Fibroblast of skin of scalp (primary cell): Measurements from ENCODE around the gene VAV1.
A peak's percentile ranks its signal among the peaks of the same experiment; 100 is the strongest.
"Not testable (repeated sequence)": the region's sequence is repeated elsewhere in the genome, so short reads cannot be mapped to it uniquely, and the experiment has no call there.

ENCODE experiments used
- DNase-seq: peaks from one replicate; pipeline ENCODE4 v3.0.0-alpha.2; 2013

Gene VAV1

DNA sequence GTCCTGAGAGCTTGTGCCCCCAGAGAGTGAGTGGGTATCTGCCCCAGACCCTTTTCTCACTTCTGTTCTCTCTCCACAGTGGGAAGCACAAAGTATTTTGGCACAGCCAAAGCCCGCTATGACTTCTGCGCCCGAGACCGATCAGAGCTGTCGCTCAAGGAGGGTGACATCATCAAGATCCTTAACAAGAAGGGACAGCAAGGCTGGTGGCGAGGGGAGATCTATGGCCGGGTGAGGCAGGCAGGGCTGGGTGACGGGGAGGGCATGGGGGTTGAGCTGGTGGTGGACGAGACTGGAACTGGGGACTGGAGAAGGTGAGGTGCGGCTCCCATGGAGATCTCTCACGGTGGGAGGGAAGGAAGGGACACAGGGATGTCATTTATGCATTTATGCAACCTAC is 81.4 kb downstream of the VAV1 start:
- no peak for DNase-seq

DNA sequence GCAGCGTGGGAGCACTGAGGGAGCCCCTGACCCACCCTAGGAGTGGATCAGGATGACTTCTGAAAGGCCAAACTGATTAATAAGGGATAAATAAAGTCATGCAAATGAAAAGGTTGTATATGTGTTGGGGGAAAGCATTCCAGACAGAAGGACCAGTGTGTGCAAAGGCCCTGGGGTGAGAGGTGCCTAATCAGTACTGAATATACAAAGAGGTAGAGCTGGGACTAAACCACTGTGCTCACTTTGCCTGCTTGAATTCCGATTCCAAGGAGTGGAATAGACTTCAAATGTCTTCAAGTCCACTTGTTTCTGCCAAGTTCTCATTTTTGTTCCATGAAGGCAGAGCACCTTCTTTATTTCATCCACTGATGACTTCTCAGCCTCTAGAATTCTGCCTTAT is 82.2 kb downstream of the VAV1 start:
- no peak for DNase-seq

DNA sequence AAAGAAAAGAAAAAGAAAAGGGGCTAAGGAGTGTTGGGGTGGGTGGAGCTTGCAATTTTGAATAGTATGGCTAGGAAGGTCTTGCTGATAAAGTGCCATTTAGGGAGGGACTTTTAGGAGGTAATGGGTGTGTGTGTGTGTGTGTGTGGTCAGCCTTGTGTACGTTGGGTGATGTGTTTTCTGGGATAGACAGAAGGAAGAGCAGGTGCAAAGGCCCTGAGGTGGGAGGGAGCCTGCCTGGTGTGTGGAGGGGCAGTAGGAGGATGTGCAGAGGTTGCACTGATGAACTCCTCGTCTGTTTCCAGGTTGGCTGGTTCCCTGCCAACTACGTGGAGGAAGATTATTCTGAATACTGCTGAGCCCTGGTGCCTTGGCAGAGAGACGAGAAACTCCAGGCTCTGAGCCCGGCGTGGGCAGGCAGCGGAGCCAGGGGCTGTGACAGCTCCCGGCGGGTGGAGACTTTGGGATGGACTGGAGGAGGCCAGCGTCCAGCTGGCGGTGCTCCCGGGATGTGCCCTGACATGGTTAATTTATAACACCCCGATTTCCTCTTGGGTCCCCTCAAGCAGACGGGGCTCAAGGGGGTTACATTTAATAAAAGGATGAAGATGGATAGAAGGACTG is 84.4 kb downstream of the VAV1 start:
- DNase-seq = no peak

DNA sequence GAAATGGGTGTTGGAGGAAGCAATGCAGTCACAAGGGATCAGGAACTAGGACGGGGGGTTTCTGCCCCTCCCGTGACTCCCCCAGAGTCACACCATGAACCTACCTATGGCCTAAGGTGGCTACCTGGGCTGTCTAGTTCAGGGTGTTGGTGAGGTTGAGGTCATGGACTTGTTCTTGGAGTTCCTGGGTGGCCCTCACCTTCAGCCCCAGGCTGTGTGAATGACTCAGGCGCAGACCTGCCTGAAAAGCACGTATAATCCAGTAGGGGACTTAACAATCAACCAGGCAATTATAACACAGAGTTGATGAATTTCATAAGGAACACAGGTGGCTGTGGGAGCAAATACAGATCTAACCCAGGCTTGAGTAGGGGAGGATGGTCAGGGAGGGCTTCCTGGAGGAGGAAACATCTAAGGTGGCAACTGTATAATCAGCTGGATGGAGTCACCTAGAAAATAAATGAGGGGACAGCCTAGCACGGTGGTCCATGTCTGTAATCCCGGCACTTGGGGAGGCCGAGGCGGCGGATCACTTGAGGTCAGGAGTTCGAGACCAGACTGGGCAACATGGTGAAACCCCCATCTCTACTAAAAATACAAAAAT is 89.3 kb downstream of the VAV1 start:
- no peak for DNase-seq

DNA sequence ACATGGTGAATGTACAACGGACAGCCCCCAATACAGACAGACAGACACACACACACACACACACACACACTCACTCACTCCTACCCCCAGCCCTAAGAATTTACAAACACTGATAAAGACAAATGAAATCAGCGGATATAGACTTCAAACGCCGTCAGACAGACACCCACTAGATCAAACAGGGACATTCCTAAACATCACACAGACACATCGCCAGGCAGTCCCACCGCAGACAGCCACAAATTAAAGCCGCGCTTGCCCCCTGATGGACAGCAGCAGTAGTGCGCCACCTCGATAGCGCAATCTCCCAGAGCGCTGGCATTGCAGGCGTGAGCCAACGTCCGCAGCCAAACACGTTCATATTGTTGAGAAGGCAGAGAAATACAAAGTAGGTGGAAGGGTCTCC is 90.2 kb downstream of the VAV1 start:
- peak; percentile 82 for DNase-seq

DNA sequence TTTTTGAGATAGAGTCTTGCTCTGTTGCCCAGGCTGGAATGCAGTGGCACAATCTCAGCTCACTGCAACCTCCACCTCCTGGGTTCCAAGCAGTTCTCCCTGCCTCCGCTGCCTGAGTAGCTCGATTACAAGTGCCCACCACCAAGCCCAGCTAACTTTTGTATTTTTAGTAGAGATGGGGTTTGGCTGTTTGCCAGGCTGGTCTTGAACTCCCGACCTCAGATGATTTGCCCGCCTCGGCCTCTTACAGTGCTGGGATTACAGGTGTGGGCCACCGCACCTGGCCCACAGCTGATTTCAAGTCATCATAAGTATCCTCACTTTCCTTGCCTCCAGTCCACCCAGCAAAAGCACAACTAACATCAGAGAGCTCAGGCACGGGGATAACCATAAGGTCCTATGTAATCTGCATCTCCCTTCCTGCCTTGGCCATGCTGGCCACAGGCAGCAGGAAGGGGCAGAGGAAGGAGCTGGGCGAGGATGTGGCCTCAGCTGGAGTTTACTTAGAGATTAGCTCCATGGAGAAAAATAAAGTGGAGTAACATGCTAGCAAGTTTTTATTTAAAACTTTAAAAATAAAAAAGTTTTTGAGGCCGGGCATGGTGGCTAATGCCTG is 91.9 kb downstream of the VAV1 start:
- DNase-seq = no peak

DNA sequence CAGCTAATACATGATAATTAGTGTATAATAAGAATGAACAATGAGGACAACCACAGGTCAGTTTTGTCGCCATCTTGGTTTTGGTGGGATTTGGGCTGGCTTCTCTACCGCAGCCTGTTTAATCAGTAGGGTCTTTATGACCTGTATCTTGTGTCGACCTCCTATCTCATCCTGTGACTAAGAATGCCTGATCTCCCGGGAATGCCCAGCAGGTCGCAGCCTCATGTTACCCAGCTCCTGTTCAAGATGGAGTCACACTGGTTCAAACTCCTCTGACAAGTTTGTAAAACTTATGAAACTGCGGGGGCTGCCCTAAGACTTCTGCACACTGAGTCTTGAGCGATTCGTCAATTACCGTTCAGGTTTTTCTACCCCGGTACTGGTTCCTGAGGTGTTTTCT is 93.3 kb downstream of the VAV1 start:
- DNase-seq = no peak

DNA sequence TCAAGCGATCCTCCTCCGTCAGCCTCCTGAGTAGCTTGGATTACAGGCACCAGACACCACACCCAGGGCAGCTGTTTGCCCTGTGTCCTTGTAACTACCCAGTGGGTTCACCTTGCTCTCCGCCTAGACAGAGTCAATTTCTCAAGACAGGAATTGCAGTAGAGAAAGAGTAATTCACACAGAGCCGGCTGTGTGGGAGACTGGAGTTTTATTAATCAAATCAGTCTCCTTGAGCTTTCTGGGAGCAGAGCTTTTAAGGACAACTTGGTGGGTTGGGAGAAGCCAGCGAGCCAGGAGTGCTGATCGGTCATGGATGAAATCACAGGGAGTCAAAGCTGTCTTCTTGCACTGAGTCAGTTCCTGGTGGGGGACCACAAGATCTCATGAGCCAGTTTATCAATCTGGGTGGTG is 94.2 kb downstream of the VAV1 start:
- DNase-seq = no peak

DNA sequence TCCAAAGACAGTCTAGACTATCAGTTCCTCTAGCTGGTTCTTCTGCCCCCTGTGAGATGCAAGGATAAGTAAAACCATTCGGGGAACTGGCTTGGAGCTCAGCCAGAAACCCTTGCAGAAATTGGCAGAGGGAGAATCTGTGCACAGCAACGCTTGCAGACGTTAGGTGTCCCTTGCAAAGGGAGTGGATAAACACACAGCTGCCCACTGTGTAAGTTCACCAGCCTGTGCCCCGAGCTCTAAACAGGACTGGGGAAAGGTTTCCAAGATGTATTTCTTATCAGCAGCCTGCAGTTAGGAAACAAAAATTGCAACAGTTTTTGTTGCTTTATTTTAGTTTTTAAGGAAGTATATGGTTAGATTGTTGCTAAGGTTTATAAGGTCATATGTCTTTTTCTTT is 95.8 kb downstream of the VAV1 start:
- DNase-seq = no peak

DNA sequence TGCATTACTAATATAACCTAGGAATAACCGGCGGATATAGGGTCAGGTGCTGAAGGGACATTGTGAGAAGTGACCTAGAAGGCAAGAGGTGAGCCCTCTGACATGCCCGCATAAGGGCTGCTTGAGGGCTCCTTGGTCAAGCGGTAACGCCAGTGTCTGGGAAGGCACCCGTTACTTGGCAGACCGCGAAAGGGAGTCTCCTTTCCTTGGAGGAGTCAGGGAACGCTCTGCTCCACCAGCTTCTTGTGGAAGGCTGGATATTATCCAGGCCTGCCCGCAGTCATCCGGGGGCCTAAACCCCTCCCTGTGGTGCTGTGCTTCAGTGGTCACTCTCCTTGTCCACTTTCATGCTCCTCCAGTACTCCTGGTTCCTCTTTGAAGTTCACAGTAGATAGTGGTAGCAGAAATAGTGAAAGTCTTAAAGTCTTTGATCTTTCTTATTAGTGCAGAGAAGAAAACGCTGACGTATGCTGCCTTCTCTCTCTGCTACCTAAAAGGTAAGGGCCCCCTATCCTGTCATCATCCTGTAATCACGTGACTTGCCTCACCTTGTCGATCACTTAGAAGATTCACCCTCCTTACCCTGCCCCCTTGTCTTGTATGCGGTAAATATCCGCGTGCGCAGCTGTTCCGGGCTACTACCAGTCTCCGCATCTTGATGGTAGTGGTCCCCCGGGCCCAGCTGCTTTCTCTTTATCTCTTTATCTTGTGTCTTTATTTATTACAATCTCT is 96.8 kb downstream of the VAV1 start:
- DNase-seq = not testable (repeated sequence)

DNA sequence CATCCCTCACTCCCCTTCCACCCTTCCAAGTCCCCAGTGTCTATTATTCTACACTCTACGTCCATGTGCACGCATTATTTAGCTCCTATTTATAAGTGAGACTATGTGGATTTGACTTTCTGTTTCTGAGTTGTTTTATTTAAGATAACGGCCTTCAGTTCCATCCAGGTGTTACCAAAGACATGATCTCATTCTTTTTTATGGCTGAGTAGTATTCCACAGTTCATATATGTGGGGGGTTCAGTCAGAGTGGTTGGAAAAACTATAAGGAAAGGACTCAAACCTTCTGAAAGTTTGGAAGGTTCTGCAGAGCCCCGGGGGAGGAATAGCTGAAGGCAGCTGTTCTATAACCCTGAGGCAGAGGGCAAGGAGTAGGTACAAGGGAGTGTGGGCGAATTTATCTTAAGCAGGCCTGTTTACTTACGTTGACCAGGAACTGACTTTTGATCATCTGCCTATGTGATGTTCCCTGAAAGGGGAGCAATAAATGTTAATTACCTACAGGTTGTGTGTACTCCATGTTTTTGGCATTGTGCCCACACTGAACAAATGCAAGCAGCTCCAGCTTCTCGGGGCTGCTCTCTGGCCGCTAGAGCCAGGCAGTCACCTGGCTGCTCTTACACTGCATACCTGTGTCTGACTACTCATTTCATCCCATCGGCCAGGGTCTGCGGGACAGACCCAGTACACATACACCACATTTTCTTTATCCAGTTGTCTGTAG is 101.4 kb downstream of the VAV1 start:
- DNase-seq = no peak

DNA sequence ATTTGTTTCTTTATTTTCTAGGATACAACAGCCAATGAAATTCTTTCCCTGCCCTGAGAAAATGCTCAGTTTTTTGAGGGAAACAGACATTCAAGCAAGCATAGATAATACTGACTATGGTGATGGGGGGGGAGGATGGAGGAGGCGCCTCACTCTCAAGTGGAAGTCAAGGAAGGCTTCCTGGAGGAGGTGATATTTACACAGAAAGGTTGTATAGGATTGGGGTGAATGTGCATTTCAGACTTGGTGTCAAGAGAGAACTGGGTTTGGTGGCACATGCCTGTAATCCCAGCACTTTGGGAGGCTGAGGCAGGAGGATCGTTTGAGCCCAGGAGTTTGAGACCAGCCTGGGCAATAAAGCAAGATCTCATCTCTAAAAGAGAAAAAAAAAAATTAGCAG is 102.7 kb downstream of the VAV1 start:
- DNase-seq = no peak

DNA sequence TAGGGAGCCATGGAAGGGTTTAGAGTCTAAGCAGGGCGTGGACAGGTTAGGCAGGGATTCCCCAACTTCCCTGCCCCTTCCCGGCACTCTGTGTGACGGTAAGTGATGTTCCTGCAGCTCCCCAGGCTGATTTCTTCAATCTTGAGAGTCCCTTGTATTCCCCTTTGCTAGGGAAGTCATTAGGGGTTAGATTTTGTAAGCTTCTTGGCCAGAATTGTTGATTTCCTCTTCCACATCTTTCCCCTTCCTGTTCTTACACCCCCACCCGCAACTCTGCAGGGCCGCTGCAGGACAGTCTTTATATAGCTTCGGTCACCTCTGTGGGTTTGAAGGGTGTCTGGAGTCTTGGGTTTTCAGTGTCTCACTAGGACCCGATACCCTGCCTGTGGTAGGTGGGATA is 104.2 kb downstream of the VAV1 start:
- DNase-seq = no peak

DNA sequence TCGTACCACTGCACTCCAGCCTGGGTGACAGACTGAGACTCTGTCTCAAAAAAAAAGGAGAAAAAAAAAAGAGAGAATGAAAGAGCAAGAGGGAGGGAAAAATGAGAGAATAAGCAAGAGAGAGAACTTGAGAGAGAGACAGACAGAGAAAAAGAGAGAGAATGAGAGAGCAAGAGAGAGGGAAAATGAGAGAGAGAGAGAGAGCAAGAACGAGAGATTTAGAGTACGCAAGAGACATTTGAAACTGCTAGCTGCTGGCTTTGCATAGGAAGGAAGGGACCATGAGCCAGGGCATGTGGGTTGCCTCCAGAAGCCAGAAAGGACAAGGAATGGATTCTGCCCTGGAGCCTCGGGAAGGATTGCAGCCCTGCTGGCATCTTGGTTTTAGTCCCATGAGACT is 105.3 kb downstream of the VAV1 start:
- DNase-seq = no peak

DNA sequence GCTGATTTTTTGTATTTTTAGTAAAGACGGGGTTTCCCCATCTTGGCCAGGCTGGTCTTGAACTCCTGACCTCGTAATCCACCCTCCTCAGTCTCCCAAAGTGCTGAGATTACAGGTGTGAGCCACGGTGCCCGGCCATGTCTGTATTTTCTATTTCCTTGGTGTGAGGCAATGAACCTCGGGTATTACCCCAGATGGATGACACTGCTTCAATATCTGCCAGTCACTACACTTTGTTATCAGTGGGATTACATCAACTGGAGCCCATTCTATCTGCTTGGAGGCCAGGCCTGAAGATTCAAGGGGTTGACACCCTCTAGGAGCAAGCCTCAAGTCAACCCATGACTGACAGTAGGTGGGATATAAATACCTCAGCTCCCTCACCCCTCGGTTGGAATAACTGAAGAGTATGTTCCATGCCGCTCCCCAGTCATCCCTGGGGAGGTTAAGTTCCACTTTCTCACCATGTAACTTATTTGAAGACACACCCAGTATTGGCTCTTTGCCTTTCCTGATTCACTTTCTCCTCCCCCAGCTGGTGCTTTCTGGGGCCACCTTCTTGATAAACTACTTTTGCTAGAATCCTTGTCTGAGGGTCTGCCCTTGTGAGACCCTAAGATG is 113.9 kb downstream of the VAV1 start:
- no peak for DNase-seq

DNA sequence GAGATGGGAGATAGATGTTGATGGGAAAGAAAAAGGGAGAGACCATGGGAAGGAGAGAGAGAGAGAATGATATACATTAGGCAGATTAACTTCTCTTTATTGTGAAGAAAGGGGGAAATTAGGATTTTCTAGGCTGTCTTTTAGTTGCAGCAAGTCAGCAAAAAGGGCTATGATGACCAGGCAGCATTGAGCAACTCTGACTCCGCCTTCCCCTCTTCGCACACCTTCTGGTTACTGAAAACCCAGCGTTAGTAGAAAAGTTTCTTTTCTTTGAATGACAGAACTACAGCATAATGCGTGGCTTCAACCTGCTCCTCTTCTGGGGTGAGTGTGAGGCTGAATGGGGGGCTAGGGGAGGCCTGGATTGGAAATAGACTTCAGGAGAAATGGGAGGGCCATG is 114.8 kb downstream of the VAV1 start, which contains the start of gene ADGRE1:
Gene ADGRE1 (plus strand): TSS at position 264 of the 400 bp plus-strand sequence. CDS start 30 bp downstream, at position 294.
- no peak for DNase-seq

DNA sequence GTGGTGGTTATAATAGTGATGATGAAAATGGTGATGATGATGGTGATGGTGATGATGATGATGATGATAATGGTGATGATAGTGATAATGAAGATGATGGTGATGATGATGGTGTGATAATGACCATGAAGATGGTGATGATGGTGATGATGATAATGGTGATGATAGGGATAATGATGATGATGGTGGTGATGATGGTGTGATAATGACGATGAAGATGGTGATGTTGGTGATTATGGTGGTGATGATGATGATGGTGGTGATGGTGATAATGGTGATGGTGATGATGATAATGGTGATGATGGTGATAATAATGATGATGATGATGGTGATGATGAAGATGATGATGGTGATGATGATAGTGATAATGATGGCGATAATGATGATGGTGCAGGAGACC is 116.5 kb downstream of the VAV1 start:
- no peak for DNase-seq

DNA sequence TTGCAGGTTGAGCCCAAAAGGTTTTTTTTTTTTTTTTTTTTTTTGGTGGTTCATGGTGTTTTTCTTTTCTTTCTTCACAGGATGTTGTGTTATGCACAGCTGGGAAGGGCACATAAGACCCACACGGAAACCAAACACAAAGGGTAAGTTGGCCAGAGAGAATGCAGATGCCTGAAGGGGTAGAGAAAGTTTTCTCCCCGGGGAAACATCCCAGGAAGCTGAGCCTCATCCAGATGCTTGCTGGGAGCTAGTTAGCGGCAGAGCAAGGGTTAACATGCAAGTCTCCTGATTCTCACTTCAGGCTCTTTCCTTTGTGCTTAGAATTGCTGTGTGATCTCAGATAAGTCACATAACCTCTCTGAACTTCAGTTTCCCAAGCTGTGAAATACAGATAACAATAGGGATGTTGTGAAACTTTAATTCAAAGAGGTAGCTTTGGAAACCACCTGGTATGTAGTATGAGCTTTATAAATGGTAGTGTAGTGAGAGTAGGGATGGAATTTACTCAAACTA is 117.9 kb downstream of the VAV1 start:
- no peak for DNase-seq

DNA sequence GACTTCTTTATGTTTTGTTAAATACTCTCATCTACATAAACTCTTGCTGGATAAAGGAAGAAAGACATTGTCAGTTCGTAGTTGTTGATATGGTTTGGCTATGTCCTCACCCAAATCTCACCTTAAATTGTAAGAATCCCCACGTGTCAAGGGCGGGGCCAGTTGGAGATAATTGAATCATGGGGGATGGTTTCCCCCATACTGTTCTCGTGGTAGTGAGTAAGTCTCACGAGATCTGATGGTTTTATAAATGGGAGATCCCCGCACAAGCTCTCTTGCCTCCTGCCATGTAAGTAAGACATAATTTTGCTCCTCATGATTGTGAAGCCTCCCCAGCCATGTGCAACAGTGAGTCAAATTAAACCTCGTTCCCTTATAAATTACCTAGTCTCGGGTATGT is 118.4 kb downstream of the VAV1 start:
- DNase-seq = no peak

DNA sequence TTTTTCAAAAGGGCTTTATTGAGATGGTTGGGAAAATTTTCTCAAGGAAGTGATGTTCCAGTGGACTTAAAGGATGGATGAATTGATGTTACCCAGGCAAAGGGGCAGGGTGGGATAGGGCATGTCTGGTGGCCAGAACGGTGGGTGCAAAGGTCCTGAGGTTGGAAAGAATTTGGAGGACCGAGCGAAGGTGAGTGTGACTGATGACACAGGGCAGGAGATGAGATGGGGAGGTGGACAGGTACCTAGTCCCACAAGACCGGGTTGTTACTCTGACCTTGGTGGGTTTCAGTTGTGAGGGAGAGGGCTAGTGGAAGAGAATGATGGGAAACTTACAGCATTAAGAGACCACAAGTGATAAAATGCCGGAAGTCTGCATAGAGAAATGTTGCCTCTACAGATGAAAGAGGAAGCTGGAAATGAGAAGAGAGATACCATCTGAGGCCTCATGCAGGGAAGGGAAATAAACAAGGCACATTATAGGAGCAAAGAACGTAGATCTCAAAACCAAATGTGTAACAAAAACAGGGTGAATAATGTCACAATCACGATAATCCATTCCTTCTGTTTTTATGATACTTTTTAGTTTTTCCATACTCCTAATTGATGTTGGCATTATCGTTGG is 119.4 kb downstream of the VAV1 start:
- no peak for DNase-seq

DNA sequence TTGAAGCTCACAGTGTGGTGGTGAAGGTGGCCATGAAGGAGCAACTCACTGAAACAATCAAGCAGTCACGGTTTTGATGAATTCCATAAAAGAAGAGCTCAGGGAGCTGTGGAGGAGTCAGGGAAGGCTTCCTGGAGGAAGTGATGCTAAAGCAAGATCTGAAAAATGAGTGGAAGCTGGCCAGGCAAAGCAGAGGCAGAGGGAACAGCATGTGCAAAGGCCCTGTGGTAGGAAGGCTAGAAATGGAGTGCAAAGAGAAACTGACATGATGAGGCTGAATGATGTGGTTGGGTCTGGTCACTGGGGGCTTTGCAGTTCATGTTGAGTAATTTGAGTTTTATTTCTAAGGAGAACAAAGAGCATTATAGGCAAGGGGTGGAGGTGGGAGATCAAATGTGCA is 121.8 kb downstream of the VAV1 start:
- DNase-seq = no peak

DNA sequence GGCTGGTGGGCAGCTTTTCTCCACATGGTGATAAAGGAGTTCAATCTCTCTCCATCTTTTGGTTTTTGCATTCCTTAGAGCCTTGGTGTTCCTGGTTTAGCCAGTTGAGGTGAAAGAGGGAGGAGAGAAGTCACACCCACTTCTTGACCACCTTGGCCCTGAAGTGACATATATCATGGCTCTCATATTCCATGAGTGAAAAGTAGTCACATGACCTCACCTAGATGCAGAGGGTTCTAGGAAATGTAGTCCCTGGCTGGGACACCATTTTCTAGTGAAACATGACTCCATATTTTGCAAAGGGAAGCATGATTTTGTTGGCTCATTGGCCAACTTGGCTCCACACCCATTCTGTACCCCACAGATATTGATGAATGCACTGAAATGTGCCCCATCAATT is 130.9 kb downstream of the VAV1 start:
- no peak for DNase-seq
